ENCODE results near the gene OXCT1. TPM values are rescaled to one million over a fixed set of nuclear protein-coding genes. Genes with fewer than 3 reads are reported as not detected.
"Not testable (repeated sequence)": the region's sequence is repeated elsewhere in the genome, so short reads cannot be mapped to it uniquely, and the experiment has no call there.

OXCT1 gene
- total RNA-seq, 2 donors from 2014 or later = 44.0 to 44.2 TPM

GRCh38 chr5:41841325-41841724 lies 28.9 kb downstream of the OXCT1 start:
- no peak for DNase-seq (ENCODE audit: low spot score)
- intact Hi-C loops (cut with DNase I) = no loop called here

DNA sequence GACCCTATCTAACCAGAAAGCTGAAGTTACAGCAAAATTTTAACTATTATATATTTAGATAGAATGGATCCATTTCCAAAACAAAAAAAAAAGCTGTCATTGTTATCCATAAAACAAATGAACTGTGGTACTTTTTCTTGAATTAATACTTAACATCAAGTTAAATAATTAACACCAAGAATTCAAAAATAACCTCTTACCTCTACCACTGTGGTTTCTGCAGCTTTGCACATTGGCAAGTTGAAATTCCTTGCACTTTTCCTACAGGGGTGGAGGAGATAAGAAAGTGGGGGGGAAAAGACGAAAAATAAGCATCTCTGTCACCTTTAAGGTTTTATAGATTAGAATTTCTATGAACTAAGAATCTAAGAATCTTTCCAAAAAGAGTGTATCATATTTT lies 30.0 kb downstream of the OXCT1 start:
- intact Hi-C loops (cut with DNase I) = no loop called here
- no peak for DNase-seq (ENCODE audit: low spot score)

DNA sequence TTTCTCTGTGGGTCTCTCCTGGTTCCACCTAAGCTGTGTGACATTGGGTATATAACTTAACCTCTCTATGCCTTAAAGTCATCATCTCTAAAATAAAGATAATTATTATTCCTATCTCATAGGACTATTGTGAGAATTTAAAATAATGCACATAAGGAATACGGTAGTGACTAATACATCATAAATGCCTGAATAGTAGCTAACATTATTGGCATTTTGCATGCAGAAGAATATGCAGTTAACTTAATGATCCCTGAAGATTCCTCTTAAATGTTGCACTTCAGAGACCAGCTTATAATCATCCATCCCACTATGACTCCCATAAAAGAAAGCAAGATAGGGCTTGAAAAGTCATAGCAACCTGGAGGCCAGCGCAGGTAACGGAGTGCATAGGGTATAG lies 32.4 kb downstream of the OXCT1 start:
- intact Hi-C loops (cut with DNase I) = loop anchor here (5.0 to 10.0 kb wide), 3 partner anchors 45 to 933 kb away; partner anchors contain the start of gene C7 (in 1 of the 2)
- no peak for DNase-seq (ENCODE audit: low spot score)

DNA sequence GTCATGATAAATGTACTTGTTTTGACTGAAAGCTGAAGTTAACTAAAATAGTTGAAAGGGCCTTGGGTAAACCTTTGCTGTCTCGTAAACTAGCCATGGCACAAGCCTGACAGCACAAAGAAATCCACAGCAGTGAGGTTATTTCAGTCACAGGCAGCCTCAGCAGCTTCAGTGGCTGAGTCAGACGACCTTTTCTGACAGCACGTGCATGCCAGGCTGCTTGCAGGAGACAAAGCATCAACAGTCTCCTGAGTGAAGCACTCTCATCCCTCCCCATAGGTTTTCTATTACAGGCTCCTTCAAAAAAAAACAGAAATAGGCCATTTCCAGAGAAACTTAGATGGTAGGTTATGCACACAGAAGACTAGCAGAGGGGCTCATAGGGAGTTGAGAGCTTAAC lies 34.6 kb downstream of the OXCT1 start:
- peak; percentile 83 for DNase-seq (ENCODE audit: low spot score)
- intact Hi-C loops (cut with DNase I) = loop anchor here (5.0 to 10.0 kb wide), 3 partner anchors 43 to 931 kb away; partner anchors contain the start of gene C7 (in 1 of the 2)

DNA sequence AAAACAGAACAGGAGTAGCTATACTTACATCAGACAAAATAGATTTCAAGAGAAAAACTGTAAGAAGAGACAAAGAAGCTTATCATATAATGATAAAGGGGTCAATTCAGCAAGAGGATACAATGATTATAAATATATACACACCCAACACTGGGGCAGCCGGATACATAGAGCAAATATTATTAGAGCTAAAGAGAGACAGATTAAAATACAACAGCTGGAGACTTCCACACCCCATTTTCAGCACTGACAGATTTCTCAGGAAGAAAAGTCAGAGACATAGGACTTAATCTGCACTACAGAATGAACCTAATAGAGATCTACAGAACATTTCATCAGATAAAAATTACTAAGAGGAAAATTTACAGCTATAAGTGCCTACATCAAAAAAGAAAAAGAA lies 35.7 kb downstream of the OXCT1 start:
- no peak for DNase-seq (ENCODE audit: low spot score)
- intact Hi-C loops (cut with DNase I) = loop anchor here in 1 of 2 donors (10.0 kb wide), 2 partner anchors 560 to 930 kb away; partner anchors contain the start of gene C7

DNA sequence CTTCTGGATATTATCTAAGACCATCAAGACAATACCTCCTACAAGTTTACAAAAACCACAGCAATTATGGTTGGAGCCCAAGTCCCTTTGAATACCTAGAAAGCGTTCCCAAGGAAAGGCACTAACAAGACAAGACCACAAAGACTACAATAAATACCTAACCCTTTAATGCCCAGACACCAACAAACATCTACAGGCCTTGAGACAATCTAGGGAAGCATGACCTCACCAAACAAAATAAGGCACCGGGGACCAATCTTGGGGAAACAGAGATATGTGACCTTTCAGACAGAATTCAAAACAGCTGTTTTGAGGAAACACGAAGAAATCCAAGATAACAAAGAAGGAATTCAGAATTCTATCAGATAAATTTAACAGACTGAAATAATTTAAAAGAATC lies 37.8 kb downstream of the OXCT1 start:
- no peak for DNase-seq (ENCODE audit: low spot score)
- intact Hi-C loops (cut with DNase I) = loop anchor here in 1 of 2 donors (10.0 kb wide), 2 partner anchors 558 to 928 kb away; partner anchors contain the start of gene C7

DNA sequence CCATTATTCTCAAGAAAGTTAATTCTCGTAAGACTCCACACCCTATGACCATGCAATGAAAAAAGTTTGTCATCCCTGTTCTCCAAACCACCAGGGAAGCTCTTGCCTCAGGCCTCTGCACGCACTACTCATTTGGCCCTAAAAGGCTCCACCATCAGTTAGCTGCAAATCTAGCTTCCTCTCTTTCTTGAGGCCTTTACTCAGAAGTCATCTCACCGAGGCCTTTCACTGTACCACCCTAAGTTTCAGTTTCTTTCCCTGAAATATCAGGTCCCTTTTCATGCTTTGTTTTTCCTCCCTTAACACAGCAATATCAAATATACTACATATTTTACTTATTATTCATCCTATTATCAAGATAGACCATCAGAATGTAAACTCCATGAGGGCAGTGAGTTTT lies 39.1 kb downstream of the OXCT1 start:
- no peak for DNase-seq (ENCODE audit: low spot score)
- intact Hi-C loops (cut with DNase I) = loop anchor here in 1 of 2 donors (10.0 kb wide), 2 partner anchors 556 to 926 kb away; partner anchors contain the start of gene C7

GRCh38 chr5:41827792-41828191 lies 42.4 kb downstream of the OXCT1 start:
- intact Hi-C loops (cut with DNase I) = no loop called here
- DNase-seq (ENCODE audit: low spot score) = no peak

DNA sequence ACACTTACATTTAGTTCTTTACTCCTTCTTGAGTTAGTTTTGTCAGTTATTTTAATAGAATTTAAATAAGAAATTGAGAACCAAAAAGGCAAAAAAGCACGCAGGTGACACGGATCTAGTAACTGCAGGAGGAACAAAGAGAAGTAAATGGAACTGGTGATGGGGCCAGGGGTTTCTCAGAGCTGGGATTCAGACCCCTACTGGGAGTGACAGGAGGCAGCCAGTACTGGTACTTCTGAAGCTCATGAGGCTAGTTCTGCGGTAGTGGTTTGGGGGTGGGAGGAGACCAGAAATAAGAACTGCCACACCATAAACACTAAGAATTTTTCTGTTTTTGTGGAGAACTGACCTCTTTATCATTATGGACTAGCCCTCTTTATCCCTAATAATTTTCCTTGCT lies 48.2 kb downstream of the OXCT1 start:
- no peak for DNase-seq (ENCODE audit: low spot score)
- intact Hi-C loops (cut with DNase I) = no loop called here

DNA sequence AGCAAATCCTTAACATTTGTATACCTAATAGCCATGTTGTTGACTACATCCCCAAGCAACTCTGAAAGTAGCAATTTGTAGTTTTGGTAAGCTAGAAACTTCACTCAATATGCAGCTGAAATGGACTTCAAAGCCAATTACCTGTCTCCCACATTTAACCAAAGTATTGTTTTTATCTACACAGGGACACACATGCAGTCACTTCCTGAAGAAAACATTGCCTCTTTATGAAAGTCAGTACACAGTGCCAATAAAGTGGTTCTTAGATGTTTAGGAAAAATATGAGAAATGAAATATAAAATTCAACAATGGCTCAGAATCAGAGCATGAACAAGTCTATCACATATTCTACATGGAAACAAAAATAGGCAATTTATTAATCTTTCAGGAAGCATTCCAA lies 49.2 kb downstream of the OXCT1 start:
- intact Hi-C loops (cut with DNase I) = no loop called here
- no peak for DNase-seq (ENCODE audit: low spot score)

GRCh38 chr5:41820150-41820549 lies 50.1 kb downstream of the OXCT1 start:
- intact Hi-C loops (cut with DNase I) = no loop called here
- no peak for DNase-seq (ENCODE audit: low spot score)

DNA sequence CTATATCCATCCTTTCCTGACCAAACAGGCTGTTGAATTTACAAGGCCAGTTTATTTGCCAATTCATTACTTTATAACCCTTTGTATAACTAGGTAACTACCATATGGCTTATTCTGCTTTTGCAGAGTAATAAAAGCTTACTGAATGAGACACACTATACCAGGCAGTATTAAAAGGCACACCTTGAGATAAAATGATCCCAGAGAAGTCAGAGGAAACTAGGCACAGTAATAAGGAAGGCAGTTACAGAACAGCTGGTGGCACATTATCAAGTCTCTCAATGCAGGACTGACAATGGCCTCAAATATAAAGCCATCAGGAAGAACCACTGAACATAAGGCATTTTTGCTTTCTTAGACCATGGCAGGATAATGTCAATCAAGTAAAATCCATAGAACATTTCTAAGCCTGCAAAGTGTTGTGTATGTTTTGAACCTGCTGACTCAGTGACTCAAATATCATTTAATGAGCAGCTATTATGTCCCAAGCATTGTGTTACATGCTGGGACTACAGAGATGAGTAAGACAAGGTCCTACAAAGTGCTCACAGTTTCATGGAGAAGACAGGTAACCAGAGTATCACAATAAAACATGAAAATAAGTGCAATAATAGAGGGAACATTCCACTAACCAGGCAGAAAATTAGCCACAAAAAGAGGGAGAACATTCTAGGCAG lies 52.5 kb downstream of the OXCT1 start:
- no peak for DNase-seq (ENCODE audit: low spot score)
- intact Hi-C loops (cut with DNase I) = no loop called here

DNA sequence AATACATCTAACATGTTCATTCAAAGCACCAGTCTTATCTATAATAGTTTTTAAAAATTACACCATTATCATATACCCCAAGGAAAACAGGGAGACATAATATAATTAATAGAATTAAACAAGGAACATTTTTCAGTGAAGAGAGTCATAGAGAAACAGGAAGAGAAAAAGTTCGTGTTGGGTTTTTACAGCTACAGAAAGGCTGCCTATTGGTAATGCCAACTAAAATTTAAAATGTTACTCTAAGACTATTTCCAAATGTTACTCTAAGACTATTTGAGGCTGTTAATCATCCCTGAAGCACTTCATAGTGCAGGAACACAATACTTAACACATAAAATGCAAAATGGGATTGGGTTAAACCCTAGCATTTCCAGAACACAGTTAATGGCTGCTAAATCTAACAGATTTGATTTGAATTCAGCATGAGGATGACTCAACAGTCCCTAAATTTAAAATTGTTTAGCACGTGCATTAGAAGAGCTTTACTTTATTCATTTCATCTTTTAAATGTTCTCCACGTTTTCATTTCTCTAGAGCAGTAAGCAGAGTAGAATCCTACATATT lies 54.5 kb downstream of the OXCT1 start:
- DNase-seq (ENCODE audit: low spot score) = no peak
- intact Hi-C loops (cut with DNase I) = no loop called here

DNA sequence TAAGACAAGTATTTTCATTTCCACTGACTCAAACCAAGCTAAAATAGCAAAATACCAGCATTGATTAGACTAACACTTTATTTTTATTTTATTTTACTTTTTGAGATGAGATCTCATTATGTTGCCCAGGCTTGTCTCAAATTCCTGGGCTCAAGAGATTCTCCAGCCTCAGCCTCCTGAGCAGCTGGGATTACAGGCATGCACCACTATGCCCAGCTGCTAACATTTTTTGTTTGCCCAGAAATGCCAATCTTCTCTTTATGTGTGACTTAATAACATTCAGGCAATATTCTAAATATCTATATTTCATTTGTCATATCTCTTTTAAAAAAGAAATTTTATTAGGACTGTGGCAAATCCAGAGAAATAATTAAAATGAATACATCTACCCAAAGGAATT lies 55.0 kb downstream of the OXCT1 start:
- intact Hi-C loops (cut with DNase I) = no loop called here
- no peak for DNase-seq (ENCODE audit: low spot score)

DNA sequence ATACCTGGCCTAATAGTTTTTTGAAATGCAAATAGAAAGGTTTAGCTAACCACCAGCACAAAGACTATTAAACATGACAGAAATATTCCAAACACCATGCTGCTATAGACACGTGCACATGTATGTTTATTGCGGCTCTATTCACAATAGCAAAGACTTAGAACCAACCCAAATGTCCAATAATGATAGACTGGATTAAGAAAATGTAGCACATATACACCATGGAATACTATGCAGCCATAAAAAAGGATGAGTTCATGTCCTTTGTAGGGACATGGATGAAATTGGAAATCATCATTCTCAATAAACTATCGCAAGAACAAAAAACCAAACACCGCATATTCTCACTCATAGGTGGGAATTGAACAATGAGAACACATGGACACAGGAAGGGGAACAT lies 55.9 kb downstream of the OXCT1 start:
- DNase-seq (ENCODE audit: low spot score); intact Hi-C loops (cut with DNase I): not testable (repeated sequence)

- intact Hi-C loops (cut with DNase I) = no loop called here
- no peak for DNase-seq (ENCODE audit: low spot score)
Observed at GRCh38 chr5:41812156-41812555, 58.1 kb downstream of the OXCT1 start.

DNA sequence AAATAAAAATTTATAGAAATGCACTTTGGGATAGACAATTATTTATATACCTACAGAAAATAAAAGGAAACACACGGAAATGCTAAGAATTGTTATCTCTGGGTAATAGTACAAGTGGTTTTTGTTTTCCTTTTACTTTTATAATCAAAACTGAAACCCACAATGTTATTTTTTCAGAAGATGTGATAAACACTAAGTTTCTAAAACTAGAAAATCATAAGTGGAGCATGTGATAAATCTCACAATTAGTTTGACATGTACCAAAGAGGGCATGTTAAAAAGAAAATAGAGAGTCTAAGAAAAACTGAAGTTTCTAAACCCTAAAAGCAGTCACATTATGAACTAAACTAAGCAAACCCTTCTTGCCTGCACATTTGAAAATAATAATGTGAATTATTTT lies 61.1 kb downstream of the OXCT1 start:
- DNase-seq (ENCODE audit: low spot score) = no peak
- intact Hi-C loops (cut with DNase I) = no loop called here

DNA sequence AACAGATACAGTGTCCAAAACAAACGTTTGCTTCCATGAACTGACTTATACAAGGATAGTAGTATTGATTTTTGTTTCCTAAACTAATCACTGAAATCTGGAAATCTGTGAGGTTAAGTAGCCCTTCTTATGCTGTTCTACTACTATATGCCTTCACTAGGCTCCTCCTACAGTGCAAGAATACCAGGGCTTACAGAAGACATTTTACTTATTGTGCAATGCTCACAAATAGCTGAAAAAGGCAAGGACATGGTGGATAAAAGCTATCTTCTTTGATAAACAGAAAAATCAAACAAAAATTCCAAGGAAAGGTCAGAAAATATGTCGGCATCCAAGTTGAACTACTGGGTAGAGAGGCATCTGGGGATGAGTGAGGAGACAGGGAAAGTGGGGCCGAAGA lies 61.9 kb downstream of the OXCT1 start:
- DNase-seq (ENCODE audit: low spot score) = no peak
- intact Hi-C loops (cut with DNase I) = no loop called here

DNA sequence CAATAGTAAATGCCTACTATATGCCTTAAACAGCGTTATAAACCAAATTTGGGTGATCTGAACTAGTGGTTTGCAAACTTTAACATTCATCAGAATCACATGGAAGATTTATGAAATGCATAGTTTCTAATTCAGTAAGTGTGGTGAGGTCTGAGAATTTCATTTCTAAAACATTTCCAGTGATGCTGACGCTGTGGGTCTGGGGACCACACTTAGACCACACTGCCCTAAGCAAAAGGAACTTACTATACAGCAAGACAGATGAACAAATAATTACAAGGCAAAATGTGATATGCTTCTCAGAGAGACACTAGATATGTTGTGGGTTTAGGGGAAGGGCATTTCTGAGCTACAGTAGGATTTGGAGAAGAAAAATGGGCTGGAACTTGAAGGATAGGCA lies 72.6 kb downstream of the OXCT1 start:
- no peak for DNase-seq (ENCODE audit: low spot score)
- intact Hi-C loops (cut with DNase I) = no loop called here

GRCh38 chr5:41796061-41796460 lies 74.2 kb downstream of the OXCT1 start:
- intact Hi-C loops (cut with DNase I) = no loop called here
- no peak for DNase-seq (ENCODE audit: low spot score)

DNA sequence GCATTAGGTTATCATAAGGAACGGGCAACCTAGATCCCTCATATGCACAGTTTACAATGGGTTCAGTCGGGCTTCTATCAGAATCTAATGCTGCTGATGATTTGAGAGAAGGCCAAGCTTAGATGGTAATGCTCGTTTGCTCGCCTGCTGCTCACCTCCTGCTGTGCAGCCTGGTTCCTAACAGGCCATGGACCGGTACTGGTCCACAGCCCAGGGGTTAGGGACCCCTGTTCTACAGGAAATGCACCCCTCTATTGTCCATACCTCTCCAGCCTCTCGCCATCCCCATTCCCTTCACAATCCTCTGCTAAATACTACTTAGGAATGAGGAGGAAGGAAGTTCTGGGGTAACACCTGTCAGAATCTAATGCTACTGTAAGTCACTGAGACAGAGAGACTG lies 75.1 kb downstream of the OXCT1 start:
- no peak for DNase-seq (ENCODE audit: low spot score)
- intact Hi-C loops (cut with DNase I) = no loop called here

Data from posterior vena cava (tissue), 2 donors.